ENCODE results near the gene PARD3. TPM values are rescaled to one million over a fixed set of nuclear protein-coding genes. Genes with fewer than 3 reads are reported as not detected.

Gene PARD3
- total RNA-seq, 4 donors from 2014 or later = 27.3 to 65.3 (median 55.6) TPM

- WGBS, 2 donors (ENCODE audit: low coverage in 1 of 2) = 89% methylated on average over 2 of the region's 2 CpGs
- intact Hi-C loops (cut with DNase I; ENCODE audit: low total_unique reads) = no loop called here
- TF ChIP-seq EP300 (IDR thresholded peaks at IDR 0.05; ENCODE audit: low read depth) (no peak), POLR2AphosphoS5 (IDR thresholded peaks at IDR 0.05) (no peak), POLR2A (IDR thresholded peaks at IDR 0.05) (no peak), CTCF (IDR thresholded peaks at IDR 0.05) (no peak)
- H3K27ac ChIP-seq = no peak overlapping the region
- in situ Hi-C loops (cut with MboI; ENCODE audit: low pct_ligation_motif_present in 1 of 4, low pct_unique_long_range_greater_than_20kb in 1 of 4, low sequenced_read_pairs in 3 of 4) = no loop called here
- no peaks in the 10 kb centered on the region for H3K9me3 ChIP-seq
- H3K4me3 ChIP-seq = no peak overlapping the region
- no peaks in the 10 kb centered on the region for H3K36me3 ChIP-seq
- H3K4me1 ChIP-seq = no peaks in the 10 kb centered on the region
- no peak for DNase-seq
- H3K27me3 ChIP-seq = no peaks in the 10 kb centered on the region
Measured at GRCh38 chr10:34175121-34175520, 640.0 kb downstream of the PARD3 start.

GRCh38 chr10:34172936-34173533 lies 642.1 kb downstream of the PARD3 start:
- H3K27ac ChIP-seq = no peak overlapping the region
- WGBS, 2 donors (ENCODE audit: low coverage in 1 of 2) = 68 to 76% methylated on average over 5 to 8 of the region's 8 CpGs
- intact Hi-C loops (cut with DNase I; ENCODE audit: low total_unique reads) (no loop called here), in situ Hi-C loops (cut with MboI; ENCODE audit: low pct_ligation_motif_present in 1 of 4, low pct_unique_long_range_greater_than_20kb in 1 of 4, low sequenced_read_pairs in 3 of 4) (no loop called here)
- H3K4me1 ChIP-seq = no peaks in the 10 kb centered on the region
- no peak overlapping the region for H3K4me3 ChIP-seq
- no peaks in the 10 kb centered on the region for H3K9me3 ChIP-seq
- no peaks in the 10 kb centered on the region for H3K27me3 ChIP-seq
- no peak for DNase-seq
- H3K36me3 ChIP-seq = no peaks in the 10 kb centered on the region
- TF ChIP-seq POLR2AphosphoS5 (IDR thresholded peaks at IDR 0.05) (no peak), POLR2A (IDR thresholded peaks at IDR 0.05) (no peak), EP300 (IDR thresholded peaks at IDR 0.05; ENCODE audit: low read depth) (no peak), CTCF (IDR thresholded peaks at IDR 0.05) (no peak)

- TF ChIP-seq EP300 (IDR thresholded peaks at IDR 0.05; ENCODE audit: low read depth) (no peak), POLR2AphosphoS5 (IDR thresholded peaks at IDR 0.05) (no peak), CTCF (IDR thresholded peaks at IDR 0.05) (no peak), POLR2A (IDR thresholded peaks at IDR 0.05) (no peak)
- Histone ChIP-seq H3K4me3 (no peak overlapping the region), H3K36me3 (no peaks in the 10 kb centered on the region), H3K4me1 (no peaks in the 10 kb centered on the region), H3K27me3 (no peaks in the 10 kb centered on the region), H3K27ac (no peak overlapping the region), H3K9me3 (no peaks in the 10 kb centered on the region)
- no peak for DNase-seq
- in situ Hi-C loops (cut with MboI; ENCODE audit: low pct_ligation_motif_present in 1 of 4, low pct_unique_long_range_greater_than_20kb in 1 of 4, low sequenced_read_pairs in 3 of 4) (no loop called here), intact Hi-C loops (cut with DNase I; ENCODE audit: low total_unique reads) (no loop called here)
- WGBS, 2 donors (ENCODE audit: low coverage in 1 of 2) = 73 to 78% methylated on average over 4 of the region's 4 CpGs
Measured at GRCh38 chr10:34171957-34172527, 643.1 kb downstream of the PARD3 start.

- WGBS, 2 donors (ENCODE audit: low coverage in 1 of 2) = 80 to 94% methylated on average over 2 to 3 of the region's 3 CpGs
- H3K9me3 ChIP-seq = no peaks in the 10 kb centered on the region
- H3K36me3 ChIP-seq = no peaks in the 10 kb centered on the region
- DNase-seq = no peak
- no peaks in the 10 kb centered on the region for H3K27me3 ChIP-seq
- intact Hi-C loops (cut with DNase I; ENCODE audit: low total_unique reads) (no loop called here), in situ Hi-C loops (cut with MboI; ENCODE audit: low pct_ligation_motif_present in 1 of 4, low pct_unique_long_range_greater_than_20kb in 1 of 4, low sequenced_read_pairs in 3 of 4) (no loop called here)
- no peaks in the 10 kb centered on the region for H3K4me1 ChIP-seq
- H3K4me3 ChIP-seq = no peak overlapping the region
- TF ChIP-seq POLR2A (IDR thresholded peaks at IDR 0.05) (no peak), CTCF (IDR thresholded peaks at IDR 0.05) (no peak), EP300 (IDR thresholded peaks at IDR 0.05; ENCODE audit: low read depth) (no peak)
- no peak overlapping the region for H3K27ac ChIP-seq
Measured at GRCh38 chr10:34169677-34170076, 645.4 kb downstream of the PARD3 start.
